Loucy (cell line): ENCODE data around the gene PRADC1.

Experiments
- H2AFZ ChIP-seq: fragments of 200-600 bp; sonication (generic); 2 replicates; pipeline ENCODE4 v1.6.0; 2016; ENCODE audit warnings: antibody characterized with exemption, mild to moderate bottlenecking, low read length, moderate library complexity
- H3F3A ChIP-seq: fragments of 200-600 bp; 2 replicates; pipeline ENCODE4 v1.6.0; 2016; ENCODE audit warnings: antibody characterized with exemption, low read depth, mild to moderate bottlenecking
- H3K27me3 ChIP-seq: fragments of 200-600 bp; sonication (generic); 2 replicates; pipeline ENCODE4 v1.6.1; 2014; ENCODE audit warnings: low read length, mild to moderate bottlenecking; ENCODE audit not compliant: insufficient read depth, poor library complexity, severe bottlenecking
- H3K36me3 ChIP-seq: fragments of 200-600 bp; sonication (generic); 2 replicates; pipeline ENCODE4 v1.6.1; 2016; ENCODE audit warnings: low read length; ENCODE audit not compliant: insufficient read depth
- H3K4me1 ChIP-seq: fragments of 200-600 bp; sonication (generic); 2 replicates; pipeline ENCODE4 v1.5.1; 2014; ENCODE audit warnings: low read length, mild to moderate bottlenecking; ENCODE audit not compliant: insufficient read depth, poor library complexity, severe bottlenecking
- H3K4me2 ChIP-seq: fragments of 200-600 bp; sonication (generic); 2 replicates; pipeline ENCODE4 v1.6.0; 2014; ENCODE audit warnings: antibody characterized with exemption, low read length, low read depth, mild to moderate bottlenecking; ENCODE audit not compliant: poor library complexity, severe bottlenecking
- H3K4me3 ChIP-seq: fragments of 200-600 bp; sonication (generic); 2 replicates; pipeline ENCODE4 v1.5.1; 2014; ENCODE audit warnings: low read length, mild to moderate bottlenecking, mixed read lengths; ENCODE audit not compliant: poor library complexity, severe bottlenecking
- H3K79me2 ChIP-seq: fragments of 200-600 bp; sonication (generic); 2 replicates; pipeline ENCODE4 v1.6.1; 2014; ENCODE audit warnings: low read length; ENCODE audit not compliant: insufficient read depth
- H3K9ac ChIP-seq: fragments of 200-600 bp; sonication (generic); 2 replicates; pipeline ENCODE4 v1.6.0; 2014; ENCODE audit warnings: mild to moderate bottlenecking, low read depth, low read length, moderate library complexity; ENCODE audit not compliant: poor library complexity, severe bottlenecking
- H3K9me2 ChIP-seq: fragments of 200-600 bp; sonication (generic); replicated peaks from 2 replicates; pipeline ENCODE4 v1.6.1; 2016; ENCODE audit warnings: low read depth, low read length, mixed read lengths
- H3K9me3 ChIP-seq: fragments of 200-600 bp; sonication (generic); 2 replicates; pipeline ENCODE4 v1.6.1; 2014; ENCODE audit warnings: mild to moderate bottlenecking, antibody characterized with exemption, low read length, low read depth; ENCODE audit not compliant: insufficient read depth
- H4K20me1 ChIP-seq: fragments of 200-600 bp; sonication (generic); 2 replicates; pipeline ENCODE4 v1.6.0; 2014; ENCODE audit warnings: antibody characterized with exemption, low read length, mild to moderate bottlenecking; ENCODE audit not compliant: insufficient read depth, poor library complexity, severe bottlenecking
- CTCF ChIP-seq: fragments of 200-600 bp; sonication (generic); conservative IDR thresholded peaks from 2 replicates; pipeline ENCODE4 v1.5.1; 2014; ENCODE audit warnings: mild to moderate bottlenecking, antibody characterized with exemption, low read length
- EZH2phosphoT487 ChIP-seq: fragments of 200-600 bp; IDR thresholded peaks from 2 replicates; pipeline ENCODE4 v1.6.1; 2018; ENCODE audit warnings: antibody characterized with exemption, mild to moderate bottlenecking, moderate library complexity, borderline replicate concordance

PRADC1 gene

GRCh38 chr2:73227086-73227485 lies 6.0 kb downstream of the PRADC1 start:
- no peak overlapping the region for H2AFZ ChIP-seq
- no peaks in the 10 kb centered on the region for H3K9me3 ChIP-seq
- no peaks in the 10 kb centered on the region for H3K9me2 ChIP-seq
- peaks cover 6% of the 10 kb centered on the region; the same call in 1 of the 2 replicates for H3K79me2 ChIP-seq
- H3F3A ChIP-seq, result no peaks in the 10 kb centered on the region
- no peaks in the 10 kb centered on the region for H4K20me1 ChIP-seq
- no peaks in the 10 kb centered on the region for H3K4me1 ChIP-seq
- no peak overlapping the region for H3K4me2 ChIP-seq
- TF ChIP-seq EZH2phosphoT487 (no peak), CTCF (no peak)
- H3K27me3 ChIP-seq, result no peaks in the 10 kb centered on the region
- no peak overlapping the region for H3K4me3 ChIP-seq
- H3K36me3 ChIP-seq, result peaks cover 17% of the 10 kb centered on the region; the same call in 1 of the 2 replicates
- H3K9ac ChIP-seq, result no peak overlapping the region

- Histone ChIP-seq H3K36me3 (peaks cover 26% of the 10 kb centered on the region; the same call in 1 of the 2 replicates), H3K79me2 (no peaks in the 10 kb centered on the region), H3F3A (no peaks in the 10 kb centered on the region), H3K27me3 (no peaks in the 10 kb centered on the region), H4K20me1 (no peaks in the 10 kb centered on the region), H3K9me2 (no peaks in the 10 kb centered on the region), H2AFZ (no peak overlapping the region), H3K4me2 (no peak overlapping the region), H3K9ac (no peak overlapping the region), H3K9me3 (no peaks in the 10 kb centered on the region), H3K4me3 (no peak overlapping the region), H3K4me1 (no peaks in the 10 kb centered on the region)
- TF ChIP-seq CTCF (no peak), EZH2phosphoT487 (no peak)
Observed at GRCh38 chr2:73225513-73226360, 7.3 kb downstream of the PRADC1 start.

GRCh38 chr2:73223821-73224220 lies 9.2 kb downstream of the PRADC1 start:
- Histone ChIP-seq H3K4me3 (no peak overlapping the region), H4K20me1 (no peaks in the 10 kb centered on the region), H2AFZ (no peak overlapping the region), H3K4me2 (no peak overlapping the region), H3K27me3 (no peaks in the 10 kb centered on the region), H3F3A (no peaks in the 10 kb centered on the region), H3K36me3 (peaks cover 26% of the 10 kb centered on the region; the same call in 1 of the 2 replicates), H3K9ac (no peak overlapping the region), H3K79me2 (no peaks in the 10 kb centered on the region), H3K4me1 (no peaks in the 10 kb centered on the region), H3K9me3 (no peaks in the 10 kb centered on the region), H3K9me2 (no peaks in the 10 kb centered on the region)
- TF ChIP-seq EZH2phosphoT487 (no peak), CTCF (no peak)
